ENCODE data around the gene ATP6V0A4.

- TF ChIP-seq RAD21 (IDR thresholded peaks at IDR 0.05; ENCODE audit: low read length) = no peak
- no peak for TF ChIP-seq CTCF (IDR thresholded peaks at IDR 0.05)
- TF ChIP-seq MXI1 (IDR thresholded peaks at IDR 0.05; ENCODE audit: low read depth, low read length) = no peak
- no peak for TF ChIP-seq ZBTB33 (IDR thresholded peaks at IDR 0.05; ENCODE audit: borderline replicate concordance, low read depth)
Measured at GRCh38 chr7:138752518-138753149, 45.4 kb downstream of the ATP6V0A4 start.
